HG03469 (cell line): ENCODE data around the gene NXPH1.

Source experiments
- ATAC-seq: cut with Tn5 transposase; IDR thresholded peaks from one replicate; pipeline ENCODE4 v1.9.1; 2021; ENCODE audit warnings: mild to moderate bottlenecking, moderate library complexity, moderate number of reproducible peaks; ENCODE audit not compliant: unreplicated experiment

Gene NXPH1

GRCh38 chr7:8491544-8492489 is 58.4 kb downstream of the NXPH1 start:
- ATAC-seq = no peak

- ATAC-seq = no peak
Observed at GRCh38 chr7:8499128-8499527, 65.7 kb downstream of the NXPH1 start.

GRCh38 chr7:8500286-8500685 is 66.9 kb downstream of the NXPH1 start:
- ATAC-seq = no peak

GRCh38 chr7:8507566-8507965 is 74.2 kb downstream of the NXPH1 start:
- no peak for ATAC-seq

- ATAC-seq = no peak
Observed at GRCh38 chr7:8509621-8510020, 76.2 kb downstream of the NXPH1 start.

- ATAC-seq = no peak
Observed at GRCh38 chr7:8511855-8512254, 78.4 kb downstream of the NXPH1 start.

GRCh38 chr7:8514781-8515519 is 81.5 kb downstream of the NXPH1 start:
- no peak for ATAC-seq

- ATAC-seq = no peak
Observed at GRCh38 chr7:8515640-8516185, 82.3 kb downstream of the NXPH1 start.

GRCh38 chr7:8516976-8517375 is 83.6 kb downstream of the NXPH1 start:
- ATAC-seq = no peak

- no peak for ATAC-seq
Observed at GRCh38 chr7:8528311-8528710, 94.9 kb downstream of the NXPH1 start.

GRCh38 chr7:8531991-8532515 is 98.6 kb downstream of the NXPH1 start:
- ATAC-seq = no peak

- ATAC-seq = peak; percentile 80
Observed at GRCh38 chr7:8536431-8536830, 103.0 kb downstream of the NXPH1 start.

GRCh38 chr7:8549046-8549445 is 115.6 kb downstream of the NXPH1 start:
- ATAC-seq = no peak

GRCh38 chr7:8560501-8560900 is 127.1 kb downstream of the NXPH1 start:
- ATAC-seq = no peak

- no peak for ATAC-seq
Observed at GRCh38 chr7:8561449-8561848, 128.0 kb downstream of the NXPH1 start.

- ATAC-seq = no peak
Observed at GRCh38 chr7:8564281-8564680, 130.9 kb downstream of the NXPH1 start.

- no peak for ATAC-seq
Observed at GRCh38 chr7:8566016-8566415, 132.6 kb downstream of the NXPH1 start.

- ATAC-seq = no peak
Observed at GRCh38 chr7:8567626-8568025, 134.2 kb downstream of the NXPH1 start.

- ATAC-seq = no peak
Observed at GRCh38 chr7:8579661-8580194, 146.3 kb downstream of the NXPH1 start.

GRCh38 chr7:8581842-8582241 is 148.4 kb downstream of the NXPH1 start:
- no peak for ATAC-seq

GRCh38 chr7:8582728-8583127 is 149.3 kb downstream of the NXPH1 start:
- ATAC-seq = no peak
